Stimulated activated CD4-positive, alpha-beta T cell treated with anti-CD3 and anti-CD28 coated beads, Interleukin-12 subunit alpha, Interleukin-12 subunit beta, amount 100 ng/mL, for 24 hours (primary cell): ENCODE data around the gene ANKRD53.

Source experiments
- DNase-seq, 2 experiments: peaks; one replicate each; pipeline ENCODE4 v3.0.0-alpha.2; 2020; ENCODE audit warnings: low read depth in 2 of 2

ANKRD53 gene, protein sequence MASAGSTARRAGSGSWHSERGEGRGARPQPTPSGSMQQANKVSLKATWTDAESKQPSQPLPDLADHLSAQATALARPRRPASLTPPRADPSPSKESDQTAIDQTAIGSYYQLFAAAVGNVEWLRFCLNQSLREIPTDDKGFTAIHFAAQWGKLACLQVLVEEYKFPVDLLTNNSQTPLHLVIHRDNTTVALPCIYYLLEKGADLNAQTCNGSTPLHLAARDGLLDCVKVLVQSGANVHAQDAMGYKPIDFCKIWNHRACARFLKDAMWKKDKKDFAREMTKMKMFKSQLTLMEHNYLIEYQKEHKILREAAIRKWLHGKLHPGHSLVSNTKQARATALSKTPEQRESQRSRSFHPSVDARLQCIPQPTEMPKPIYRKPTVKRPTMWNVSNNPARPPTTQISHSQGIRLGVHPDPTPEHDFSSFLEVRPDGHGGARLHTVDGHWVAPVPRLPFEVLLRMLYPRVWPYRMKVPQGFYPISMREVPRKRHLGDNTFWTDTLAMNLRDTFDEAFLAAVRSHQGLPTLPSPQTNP

DNA sequence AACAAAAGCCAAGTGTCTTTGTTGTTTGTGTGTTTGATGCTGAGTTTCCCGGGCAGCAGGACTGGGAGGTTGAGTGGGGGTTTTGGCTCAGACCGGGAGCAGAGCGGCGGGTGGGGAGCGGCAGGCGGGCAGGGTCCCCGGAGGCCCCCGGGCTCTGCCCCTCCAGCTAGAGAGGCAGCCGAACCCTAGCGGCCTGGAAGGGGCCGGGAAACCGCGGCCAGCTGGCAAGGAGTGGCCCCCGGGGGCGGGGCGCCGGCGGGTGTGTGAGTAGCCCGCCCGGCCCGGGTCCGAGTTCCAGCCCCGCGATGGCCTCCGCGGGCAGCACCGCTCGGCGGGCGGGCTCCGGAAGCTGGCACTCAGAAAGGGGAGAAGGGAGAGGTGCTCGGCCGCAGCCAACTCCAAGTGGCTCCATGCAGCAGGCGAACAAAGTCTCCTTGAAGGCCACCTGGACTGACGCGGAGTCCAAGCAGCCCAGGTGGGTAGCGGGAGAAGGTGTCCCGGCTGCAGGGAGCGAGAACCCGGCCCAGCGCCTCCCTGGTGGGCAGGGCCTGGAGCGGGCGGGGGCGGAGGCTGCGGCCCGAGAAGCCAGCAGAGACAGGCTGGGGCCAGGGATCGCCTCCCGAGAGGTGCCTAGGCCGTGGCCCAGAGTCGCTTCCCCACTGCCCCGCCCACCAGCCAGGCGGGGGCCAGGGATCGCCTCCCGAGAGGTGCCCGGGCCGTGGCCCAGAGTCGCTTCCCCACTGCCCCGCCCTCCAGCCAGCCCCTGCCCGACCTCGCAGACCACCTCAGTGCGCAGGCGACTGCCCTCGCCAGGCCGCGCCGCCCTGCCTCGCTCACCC is at the start of gene ANKRD53:
Gene ANKRD53, plus strand, starts transcription at position 290 of the 839 bp plus-strand sequence. Its CDS starts 16 bp downstream, at position 306.
- DNase-seq: no peak

DNA sequence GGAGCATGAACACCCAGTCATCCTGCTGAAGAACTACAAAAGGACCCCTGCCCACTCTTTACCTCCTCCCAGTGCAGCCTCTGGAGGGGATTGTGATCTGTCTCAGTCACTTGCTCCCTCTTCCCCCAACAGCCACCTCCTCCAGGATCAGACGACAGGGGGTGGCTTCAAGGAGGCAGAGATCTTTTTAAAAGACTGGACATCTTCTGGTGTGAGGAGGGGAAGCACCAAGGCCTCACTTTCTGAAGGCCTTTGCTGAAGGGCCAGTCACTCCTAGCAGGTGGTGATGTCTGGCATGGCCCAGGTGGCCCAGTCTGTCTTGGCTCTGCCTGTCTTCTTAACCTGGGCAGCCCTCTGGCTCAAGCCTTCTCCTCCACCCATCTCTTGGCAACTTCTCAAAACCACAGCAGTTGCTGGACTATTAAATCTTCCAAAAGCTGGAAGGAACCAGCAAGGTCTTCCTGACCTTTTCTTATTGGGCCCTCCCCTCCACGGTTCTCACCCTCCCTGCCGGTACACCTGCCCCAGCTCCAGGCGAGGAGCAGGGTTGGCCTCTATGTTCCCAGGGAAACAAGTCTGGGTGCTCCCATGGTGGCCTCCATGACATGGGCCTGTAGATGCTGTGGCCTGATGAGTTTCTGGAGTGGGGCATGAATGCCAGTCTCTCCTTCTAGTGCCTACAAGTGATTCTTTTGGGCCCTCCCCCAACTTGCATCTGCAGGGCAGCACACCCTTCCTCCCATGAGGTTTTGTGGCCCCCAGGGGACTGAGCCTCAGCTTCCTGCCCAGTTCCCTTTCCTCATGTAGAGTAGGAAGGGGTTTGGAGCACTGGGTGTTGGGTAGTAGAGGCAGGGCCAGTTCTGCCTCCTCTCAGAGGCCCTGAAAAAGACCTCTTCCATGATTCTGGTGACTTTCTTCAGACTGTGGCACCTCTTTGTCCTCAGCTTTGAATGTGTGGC is 47.8 kb upstream of the ANKRD53 start:
- DNase-seq: no peak

DNA sequence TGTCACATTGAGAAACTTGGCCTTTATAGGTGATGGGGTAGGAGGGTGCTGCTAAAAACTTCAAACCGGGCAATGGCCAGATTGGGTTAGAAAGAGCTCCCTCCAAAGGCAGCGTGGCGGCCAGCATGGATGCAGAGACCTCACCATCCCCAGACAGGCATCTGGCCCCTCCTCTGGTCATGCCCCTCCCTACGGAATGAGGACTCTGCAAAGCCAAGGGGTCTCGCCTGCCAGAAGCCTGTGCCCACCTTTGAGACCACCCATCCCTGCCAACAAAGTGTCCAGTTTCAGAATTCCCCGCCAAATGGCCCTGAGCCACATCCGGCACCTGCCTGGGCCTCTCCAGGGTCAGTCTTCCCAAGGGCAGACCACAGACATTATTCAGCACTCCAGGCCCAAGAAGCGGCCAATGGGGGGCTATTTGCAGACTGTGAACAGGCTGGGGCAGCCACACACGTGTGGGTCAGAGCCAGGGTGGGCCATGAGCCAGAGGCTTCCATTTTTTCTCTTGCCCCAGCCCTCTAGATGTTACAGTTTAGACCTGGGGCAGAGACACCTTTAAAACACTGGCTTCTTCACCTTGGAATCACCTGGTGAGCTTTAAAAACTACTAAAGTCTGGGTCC is 46.9 kb upstream of the ANKRD53 start:
- no peak for DNase-seq

DNA sequence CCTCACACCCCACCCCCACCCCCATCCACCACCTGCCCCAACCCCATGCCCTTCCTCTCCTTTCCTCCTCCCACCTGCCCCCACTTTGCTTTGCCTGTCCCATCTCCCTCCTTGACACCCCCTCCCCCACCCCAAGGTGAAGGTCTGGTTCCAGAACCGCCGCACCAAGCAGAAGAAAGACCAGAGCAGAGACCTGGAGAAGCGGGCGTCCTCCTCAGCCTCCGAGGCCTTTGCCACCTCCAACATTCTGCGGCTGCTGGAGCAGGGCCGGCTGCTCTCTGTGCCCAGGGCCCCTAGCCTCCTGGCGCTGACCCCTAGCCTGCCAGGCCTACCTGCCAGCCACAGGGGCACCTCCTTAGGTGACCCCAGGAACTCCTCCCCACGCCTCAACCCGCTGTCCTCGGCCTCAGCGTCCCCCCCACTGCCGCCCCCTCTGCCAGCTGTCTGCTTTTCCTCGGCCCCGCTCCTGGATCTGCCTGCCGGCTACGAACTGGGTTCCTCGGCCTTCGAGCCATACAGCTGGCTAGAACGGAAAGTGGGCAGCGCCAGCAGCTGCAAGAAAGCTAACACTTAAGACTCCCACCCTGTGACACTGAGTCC is 45.7 kb upstream of the ANKRD53 start:
- no peak for DNase-seq

DNA sequence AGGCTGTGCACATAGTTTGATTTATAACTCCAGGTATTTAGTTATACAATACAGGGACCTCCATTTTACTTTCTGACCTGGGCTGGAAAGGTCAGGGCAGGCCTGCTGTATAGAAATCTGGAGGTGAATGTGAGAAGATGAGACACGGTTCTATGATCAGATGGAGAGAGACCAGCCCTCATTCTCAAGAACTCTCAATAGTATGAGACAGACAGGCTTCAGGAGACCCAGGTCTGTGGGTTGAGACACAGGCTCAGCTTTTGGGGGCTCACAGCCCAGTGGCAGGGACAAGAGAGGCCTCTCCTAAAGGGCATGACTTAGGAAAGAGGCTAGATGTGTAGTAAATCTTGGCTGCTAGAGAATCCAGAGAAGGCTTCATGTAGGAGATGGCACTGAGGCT is 43.4 kb upstream of the ANKRD53 start:
- DNase-seq: no peak

DNA sequence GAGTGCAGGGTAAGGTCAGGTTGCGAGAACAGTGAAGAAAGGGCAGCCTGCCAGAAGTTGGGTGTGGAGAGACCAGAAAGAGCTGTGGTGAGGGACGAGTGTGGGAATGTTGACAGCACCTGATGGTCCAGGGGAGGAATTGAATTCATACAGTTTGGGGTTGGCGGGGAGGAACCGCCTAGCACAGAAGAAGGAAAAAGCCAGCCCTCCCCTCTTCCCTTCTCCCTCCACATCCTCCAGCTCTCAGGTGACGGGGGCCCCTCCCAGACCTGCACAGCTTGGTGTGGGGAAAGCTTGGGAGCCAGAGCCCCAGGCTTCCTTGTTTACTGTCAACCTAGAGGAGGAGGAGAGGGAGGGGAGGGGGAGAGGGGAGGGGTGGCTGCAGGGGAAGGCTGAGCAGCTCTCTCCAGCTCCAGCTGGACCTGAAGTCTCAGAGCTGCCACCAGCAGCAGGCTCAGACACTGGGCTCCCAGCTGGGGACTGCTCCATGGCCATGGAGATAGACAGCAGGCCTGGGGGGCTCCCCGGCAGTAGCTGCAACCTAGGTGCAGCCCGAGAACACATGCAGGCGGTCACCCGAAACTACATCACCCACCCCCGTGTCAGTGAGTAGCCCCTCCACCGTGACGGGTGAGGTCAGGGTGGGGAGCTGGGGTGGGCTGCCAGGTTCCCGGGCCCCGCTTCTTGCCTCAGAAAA is 42.8 kb upstream of the ANKRD53 start, which contains the start of gene ATP6V1B1:
Gene ATP6V1B1, plus strand, starts transcription at position 433 of the 697 bp plus-strand sequence. Its CDS starts 55 bp downstream, at position 488.
- DNase-seq: no peak

DNA sequence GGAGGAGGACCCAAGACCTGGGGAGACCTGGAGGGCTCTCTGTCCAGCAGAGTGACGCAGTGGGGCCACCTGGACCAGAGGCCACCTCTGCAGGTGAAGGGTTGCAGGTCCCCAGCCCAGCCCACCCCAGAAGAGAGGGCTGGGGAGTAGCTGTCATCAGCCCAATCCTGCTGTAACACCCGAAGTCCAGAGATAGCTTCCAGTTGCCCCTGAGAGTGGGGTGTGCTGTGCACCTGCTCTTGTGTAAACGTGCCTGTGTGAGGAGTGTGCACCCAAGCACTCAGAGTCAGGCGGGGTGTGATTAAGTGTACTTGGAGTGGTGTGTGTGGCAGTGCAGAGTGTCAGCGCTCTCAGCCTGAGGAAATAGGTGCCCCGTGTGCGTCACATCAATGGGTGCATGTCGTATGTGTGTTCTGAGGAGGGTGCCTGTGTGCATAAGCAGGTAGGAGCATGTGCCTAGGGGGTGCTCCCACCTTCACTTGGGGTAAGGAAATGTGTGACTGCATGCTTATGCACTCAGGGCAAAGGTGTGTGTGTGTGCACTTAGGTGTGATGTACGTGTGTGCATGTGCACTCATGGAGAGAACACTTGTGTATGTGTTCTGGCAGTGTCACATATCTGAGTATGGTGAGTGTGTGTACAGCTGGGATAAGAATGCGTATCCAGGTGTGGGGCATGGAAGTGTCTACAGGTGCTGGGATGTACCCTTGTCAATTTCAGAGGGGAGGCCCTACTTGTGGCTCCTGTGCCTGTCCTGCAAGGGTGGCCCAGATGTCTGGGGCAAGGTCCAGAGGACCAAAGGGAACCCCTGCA is 42.1 kb upstream of the ANKRD53 start:
- DNase-seq: no peak

DNA sequence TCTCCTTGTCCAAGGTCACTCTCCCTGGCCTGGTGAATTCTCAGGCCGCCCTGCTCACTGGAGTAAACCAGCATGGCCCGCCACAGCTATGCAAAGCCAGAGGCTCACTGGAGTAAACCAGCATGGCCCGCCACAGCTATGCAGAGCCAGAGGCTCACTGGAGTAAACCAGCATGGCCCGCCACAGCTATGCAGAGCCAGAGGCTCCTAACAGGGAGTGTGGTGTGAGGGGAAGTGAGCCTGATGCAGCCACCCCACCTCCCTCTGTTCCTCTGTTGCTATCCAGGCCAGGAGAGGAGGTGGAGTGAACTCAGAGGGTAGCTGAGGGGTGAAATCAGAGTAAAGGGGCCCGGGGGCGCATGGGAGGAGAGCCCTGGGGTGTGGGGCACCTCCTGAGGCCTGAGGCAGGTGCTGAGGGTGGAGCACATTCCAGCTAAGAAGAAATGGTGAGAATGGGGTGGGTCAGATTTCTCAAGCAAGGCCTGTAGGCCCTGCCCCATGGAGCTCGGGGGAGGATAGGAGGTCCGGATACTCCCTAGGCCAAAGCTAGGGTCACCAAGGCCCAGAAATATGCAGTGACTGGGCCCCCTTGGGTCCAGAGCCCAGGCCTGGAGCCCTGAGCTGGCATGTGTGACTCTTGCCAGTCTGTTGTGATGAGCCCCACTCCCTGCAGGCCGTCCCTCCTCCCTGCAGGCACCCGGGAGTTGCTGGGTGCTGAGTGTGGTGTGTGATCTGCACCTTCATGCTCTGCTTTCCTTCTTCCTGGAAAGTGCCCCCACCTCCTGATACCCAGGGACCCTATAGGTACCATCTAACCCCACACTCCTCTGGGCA is 41.2 kb upstream of the ANKRD53 start:
- no peak for DNase-seq

DNA sequence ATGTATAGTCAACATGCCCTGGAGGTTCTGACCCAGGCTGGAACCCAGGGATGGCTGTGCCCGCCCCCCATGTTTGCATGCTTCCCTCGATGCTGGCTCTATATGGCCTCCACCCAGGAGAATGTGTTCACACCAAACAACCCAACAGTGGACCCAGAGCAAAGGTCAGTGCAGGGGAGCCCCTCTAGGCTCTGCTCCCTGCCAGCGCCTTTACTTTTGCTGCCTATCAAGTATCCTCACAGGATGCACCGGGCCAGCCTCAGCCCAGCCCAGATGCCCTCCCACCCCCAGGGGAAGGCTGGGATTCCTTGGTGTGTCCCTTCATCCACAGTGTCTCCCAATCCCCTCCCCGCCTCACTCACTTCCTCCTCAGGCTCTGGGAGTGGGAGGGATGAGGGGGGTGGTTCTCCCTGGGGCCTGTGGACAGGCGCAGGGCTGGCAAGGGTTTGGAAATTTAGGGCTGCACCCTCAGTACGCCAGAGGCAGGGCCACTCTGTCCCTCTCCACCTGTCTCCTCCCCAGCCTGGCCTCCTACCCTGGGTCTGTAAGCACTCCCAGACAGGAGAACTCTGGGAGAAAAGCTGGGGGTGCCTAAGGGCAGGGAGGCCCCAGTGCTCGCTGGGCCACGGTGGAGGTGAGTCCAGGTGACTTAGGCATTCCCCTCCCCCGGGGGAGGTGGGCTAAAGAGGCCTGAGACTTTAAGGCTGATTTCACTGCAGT is 40.4 kb upstream of the ANKRD53 start:
- no peak for DNase-seq

DNA sequence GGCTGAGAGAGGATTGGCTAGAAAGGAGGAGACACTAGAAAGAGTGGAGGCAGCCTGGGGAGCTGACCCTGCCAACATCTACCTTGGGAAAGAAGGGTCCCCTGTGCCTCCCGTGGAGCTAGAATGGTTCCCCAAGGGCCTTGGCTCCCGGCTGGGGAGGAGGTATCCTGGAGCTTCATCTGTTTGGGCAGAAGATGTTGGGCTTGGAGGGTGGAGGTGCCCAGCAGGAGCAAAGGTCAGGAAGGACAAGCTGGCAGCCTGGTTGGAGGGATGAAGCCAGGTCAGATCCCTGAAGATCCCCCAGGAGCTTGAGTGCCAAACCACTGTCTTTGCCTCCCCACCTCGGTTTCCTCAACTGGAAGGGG is 39.9 kb upstream of the ANKRD53 start:
- no peak for DNase-seq

DNA sequence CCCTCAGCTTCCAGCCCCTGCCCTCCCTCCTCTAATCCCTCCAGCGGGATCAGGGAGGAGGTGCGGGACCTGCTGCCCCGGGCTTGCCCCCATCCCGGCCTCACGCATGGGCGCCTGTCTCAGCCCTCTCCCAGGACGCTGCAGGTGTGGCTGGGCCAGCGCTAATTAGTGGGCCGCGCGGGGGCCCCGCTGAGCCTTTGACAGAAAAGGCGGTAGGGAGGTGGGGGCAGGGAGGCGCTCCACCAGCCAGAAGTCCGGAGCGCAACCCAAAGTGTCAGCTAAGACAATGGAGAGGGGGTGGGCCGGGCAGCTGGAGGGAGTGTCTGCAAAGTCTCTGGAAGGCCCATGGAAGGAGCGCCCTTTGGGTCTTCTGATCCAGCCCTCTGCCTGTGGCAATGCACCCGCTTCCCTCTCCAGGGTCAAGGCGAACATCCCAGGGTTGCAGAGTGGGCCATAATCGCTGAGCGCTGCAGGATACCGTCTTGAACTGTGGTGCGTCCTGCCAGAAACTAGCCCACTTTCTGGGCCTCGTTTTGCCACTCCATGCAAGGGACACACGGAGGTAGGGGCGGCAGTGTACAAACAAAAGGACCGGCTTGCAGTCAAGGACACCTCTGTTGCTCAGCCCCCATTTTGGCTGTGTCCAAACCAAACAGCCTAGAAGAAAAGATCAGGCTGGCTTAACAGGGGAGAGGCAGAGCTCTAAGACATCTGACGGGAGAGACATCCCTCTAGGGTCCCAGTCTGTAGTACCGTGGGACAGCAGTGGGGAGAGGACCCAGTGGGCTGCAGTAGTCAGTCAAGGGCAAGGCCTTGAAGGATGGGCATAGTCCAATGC is 39.2 kb upstream of the ANKRD53 start:
- DNase-seq: no peak

DNA sequence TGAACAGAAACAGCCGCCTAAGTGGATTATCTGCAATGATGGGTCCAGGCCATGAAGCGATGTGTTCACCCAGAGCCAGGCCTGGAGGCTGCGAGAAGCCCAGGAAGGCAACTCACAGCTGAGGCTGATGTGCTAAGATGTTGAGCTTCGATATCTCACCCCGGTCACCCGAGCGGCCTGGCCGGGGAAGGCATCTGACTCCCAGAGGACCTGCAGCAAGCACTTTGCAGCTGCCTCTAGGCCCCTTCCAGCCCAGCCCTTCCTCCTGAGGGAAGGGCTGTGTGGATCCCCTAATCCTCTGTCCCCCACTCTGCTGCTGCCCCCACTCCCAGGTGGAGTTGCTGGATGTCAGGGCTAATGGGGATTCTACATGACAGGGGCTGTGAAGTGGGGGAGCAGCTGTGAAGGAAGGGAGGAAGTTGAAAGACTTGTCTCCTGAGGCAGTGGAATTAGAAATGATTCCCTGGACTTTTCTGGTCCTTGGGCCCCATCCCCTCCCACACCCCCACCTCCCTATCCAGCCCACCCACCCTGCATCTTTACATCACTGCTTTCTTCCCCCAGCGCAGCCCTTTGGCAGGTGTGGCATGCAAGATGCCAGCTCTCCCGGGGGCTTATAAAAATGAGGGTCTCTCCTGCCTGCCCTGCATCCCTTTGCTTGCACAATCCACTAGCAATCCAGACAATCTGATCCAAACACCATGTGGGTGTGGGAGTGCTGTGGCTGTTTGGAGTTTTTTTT is 38.4 kb upstream of the ANKRD53 start:
- no peak for DNase-seq

DNA sequence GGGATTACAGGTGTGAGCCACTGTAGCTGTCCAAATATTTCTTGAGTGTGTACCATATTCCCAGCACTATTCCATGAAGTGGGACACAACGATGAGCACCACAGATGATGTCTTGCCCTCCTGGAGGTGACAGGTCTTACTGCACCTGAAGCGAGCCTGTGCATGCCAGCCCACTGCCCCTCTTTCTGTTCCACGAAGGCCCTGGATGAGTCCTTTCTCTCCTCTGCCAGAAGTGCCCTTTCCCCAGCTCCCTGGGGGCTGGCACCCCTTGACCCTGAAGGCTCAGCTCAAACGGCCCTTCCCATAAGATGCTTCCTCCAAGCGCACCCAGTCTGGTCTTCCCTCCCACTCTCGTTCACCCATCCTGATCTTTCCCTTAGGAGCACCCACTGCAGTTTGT is 37.2 kb upstream of the ANKRD53 start:
- DNase-seq: no peak

DNA sequence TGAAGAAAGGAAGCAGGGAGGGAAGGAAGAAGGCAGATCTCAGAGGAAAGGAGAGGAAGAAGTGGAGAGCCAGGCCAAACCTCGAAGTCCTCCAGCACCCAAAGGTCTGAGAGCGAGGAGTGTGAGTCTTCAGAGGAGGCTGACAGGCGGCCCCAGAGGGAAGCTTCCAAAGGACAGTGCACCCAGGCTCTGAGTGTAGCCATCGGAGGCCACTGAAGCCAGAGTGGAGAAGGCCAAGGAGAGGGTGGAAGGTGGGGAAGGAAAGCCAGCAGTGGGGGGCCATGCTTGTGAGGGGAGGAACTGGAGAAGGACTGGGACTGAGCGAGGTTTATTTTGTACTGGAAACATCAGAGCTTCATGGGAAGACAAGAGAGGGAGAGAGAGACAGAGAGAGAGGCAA is 36.7 kb upstream of the ANKRD53 start:
- no peak for DNase-seq

DNA sequence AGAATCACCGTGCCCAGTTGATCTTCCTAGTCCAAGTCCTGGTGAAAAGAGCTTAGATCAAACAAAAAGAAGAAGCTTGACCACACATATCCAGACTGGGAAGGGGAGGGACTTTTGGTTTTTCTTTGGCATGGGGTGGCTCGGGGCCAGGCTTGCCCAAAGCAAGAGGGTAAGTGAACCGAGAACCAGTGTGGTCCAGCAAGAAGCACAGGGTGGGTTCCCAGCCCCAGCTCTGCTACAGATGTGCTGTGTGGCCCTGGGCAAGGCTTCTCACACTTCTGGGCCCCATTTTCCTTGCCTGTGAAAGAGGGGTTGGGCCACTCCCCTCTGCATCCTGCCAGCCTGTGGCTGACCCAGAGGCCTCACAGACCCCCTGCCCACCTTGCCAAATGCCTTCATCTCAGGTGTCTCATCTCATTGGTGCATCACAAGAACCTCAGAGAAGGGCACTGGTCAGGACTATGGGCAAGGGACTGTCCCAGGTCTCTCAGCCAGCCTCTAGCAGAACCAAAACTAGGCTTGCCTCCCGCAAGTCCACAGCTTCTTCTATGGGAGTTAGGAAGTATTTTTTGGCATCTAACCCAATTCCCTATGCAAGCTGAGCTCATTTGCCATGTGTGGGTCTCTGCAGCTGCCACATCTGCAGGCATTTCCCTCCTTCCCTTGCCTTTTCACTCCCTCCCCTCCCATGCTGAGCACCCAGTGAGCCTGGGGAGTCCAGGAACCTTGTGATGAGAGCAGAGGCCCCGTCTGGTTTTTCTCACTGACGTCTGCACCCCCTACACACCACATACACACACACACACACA is 35.8 kb upstream of the ANKRD53 start:
- no peak for DNase-seq
